NCI-H1092 treated with DMSO at 0.1 percent for 48 hours (cell line): ENCODE data around the gene RRBP1.

Experiments
- DNase-seq: peaks from one replicate; lab custom pipeline; 2025; lab: John Stamatoyannopoulos, UW

Gene RRBP1

GRCh38 chr20:17579369-17580039, 102.5 kb downstream of the RRBP1 start:
- no peak for DNase-seq

DNA sequence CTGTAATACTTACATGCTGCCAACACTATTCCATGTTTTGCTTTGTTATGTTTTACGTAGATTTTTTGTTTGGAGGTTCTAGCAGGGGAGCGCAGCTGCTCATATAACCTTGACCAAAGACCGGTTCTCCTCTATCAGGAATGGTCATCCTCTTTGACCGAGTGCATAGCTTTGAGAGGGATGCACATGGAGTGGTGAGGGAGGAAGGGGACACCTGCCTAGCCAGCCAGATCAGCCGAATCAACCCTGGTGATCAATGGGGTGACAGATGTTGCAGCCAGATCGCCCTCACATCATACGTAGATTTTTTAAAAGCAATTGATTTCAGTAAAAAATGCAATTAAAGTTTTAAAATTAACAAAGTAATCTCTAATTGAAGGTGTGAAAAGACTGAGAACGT, 105.8 kb downstream of the RRBP1 start:
- no peak for DNase-seq

DNA sequence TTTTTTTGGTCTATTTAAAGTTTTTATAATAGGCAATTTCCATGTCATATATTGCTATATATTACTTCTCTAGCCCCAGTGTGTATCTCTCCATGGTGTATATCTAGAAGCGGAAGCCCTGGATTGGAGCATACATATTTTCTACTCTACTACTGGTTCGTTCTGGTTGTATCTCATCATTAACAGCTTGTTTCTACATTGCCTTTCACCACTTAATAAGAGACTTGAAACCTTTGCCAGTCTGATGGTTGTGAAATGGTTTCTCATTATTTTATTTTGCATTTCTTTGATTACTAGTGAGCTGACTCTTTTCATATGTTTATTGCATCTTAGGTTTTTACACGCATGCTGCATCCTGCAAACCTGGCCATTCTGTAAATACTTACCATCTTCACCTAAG, 108.6 kb downstream of the RRBP1 start:
- DNase-seq = no peak

DNA sequence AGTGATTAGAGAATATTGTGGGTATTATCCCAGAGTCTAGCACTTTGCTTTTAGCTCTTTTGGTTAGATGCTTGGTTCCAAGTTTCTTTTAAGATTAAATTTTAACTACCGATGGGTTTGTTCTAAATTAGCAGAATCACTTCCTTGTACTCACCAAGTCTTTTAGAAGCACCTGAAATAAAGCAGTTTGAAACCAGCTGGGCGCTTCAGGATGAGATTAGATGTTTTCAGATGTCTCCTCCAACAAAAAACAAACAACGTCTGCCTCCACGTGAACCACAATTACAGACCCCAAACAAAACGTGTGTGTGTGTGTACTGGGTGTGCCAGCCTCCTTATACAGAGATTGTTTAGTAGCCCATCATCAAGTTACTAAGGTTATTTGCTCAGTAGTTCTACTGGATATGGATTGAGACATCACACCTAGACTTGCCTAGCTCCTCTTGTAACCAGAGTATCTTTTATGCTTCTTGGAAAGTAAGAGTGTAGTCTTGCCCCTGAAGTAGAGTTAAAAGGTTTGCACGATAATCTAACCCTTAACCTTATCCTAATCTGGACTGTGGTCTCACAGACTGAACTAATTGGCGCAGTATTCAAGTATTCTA, 109.9 kb downstream of the RRBP1 start:
- no peak for DNase-seq

DNA sequence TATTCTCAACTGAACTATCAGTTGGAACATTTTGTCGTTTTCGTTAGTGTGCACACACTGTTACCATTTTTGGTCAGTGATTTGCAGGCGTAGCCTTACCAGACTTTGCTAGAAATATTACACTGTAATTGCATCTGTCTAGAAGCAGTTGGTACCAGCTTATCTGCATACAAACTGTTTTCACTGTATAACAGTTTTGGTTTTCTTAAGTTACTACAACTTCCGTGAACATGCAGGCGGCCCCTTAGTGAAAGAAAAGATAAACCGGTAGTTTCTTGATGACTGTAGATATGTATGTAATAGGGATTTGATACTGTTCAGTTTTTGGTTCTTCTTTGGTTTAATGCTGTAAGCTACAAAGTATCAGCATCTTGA, 110.9 kb downstream of the RRBP1 start:
- no peak for DNase-seq

DNA sequence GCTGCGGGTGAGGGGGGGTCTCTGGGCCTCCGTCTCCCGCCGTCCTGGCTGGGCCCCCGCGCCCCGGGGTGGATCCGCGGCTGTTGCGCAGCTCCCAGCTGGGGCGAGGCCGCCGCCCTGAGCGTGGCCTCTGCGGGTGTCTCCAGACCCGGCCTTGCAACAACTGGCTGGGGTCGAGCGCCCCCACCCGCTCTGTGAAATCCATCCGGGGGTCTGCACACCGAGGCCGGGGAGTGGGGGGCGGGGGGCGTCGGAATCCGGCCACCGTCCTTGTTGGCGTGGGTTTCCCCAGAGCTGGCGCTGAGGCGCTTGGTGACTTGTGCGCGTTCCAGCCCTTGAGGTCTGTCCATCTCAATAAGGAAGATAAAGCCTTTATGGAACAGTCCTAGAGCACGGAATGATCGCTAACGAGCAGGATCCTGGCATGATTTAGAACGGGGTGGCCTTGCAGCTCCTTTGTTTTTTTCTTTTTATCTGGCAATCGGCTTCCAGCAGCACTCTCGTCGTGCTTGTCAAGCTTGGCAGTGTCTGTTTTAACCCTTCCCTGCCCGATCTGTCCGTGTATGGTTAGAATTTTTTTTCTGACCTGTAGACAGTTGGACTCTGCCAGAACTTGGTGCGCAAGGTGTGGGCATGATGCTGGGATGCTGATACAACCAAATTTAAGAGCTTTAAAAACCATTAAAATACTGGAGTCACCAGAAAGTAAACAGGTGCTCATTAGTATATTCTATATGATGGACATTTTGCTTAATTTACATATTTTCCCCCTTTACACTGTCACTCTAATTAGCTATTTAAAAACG, 111.5 kb downstream of the RRBP1 start:
- DNase-seq = peak; percentile 68

GRCh38 chr20:17569616-17570346, 112.3 kb downstream of the RRBP1 start, which contains the start of gene DSTN:
DSTN (plus strand) TSS chr20:17570075; CDS start chr20:17570209, 134 bp downstream.
- DNase-seq = peak; percentile 86

DNA sequence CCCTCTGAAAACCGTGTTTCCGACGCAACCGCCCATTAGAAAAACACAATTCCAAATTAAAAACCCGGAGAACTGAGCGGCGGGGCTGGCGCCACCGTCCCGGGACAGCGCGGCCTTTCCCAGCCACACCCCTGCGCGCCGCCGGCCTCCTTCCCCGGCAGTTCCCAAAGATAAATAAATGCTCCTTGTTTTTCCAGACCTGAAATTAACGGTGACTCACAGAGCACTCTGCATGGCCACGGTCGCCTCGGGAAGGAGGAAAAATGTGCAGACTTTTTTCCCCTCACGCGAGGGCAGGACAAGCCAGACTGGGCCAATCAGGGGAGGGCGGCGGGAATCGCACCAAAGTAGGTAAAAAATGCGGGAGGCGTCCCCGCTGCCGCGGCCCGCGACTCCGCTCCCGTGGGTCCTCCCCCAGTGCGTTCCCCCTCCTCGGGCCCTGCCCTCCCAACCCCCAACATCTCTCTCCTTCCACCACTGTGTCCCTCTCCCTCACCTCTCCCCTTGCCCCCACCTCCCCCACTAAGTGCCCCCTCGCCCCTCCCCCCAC, 113.0 kb downstream of the RRBP1 start:
- DNase-seq = peak; percentile 15

DNA sequence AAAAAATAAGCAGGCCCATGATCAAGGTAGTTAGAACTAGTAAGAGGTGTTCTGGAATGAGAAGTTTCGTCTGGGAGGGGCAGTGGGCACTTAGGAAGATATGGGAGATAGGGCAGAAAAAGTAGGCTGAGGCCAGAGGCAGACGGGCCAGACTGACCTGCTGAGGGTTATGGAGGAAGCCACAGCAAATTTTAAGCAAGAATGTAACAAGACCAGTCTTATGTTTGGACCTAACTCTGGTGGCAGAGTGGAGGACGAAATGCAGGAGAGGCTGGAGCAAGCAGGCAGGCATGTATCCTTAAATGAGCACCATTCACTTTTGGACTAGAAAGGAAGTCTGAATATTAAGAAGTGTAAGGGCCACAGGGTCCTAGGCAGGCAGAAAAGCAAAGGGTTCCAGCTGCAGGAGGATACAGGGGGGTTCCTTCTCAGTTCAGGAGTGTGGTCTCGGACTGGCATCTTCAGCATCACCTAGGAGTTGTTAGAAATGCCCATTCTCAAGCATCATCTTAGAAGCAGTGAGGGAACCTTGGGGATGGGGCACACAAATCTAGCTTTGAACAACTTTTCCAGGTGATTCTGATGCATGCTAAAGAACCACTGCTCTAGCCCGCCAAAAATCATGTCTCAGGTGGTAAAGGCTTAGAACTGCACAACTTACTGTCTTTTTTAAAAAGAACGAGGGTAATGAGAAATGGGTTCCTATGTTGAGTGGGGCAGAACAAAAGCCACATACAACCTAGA, 113.8 kb downstream of the RRBP1 start:
- DNase-seq = no peak

- DNase-seq = no peak
Observed at GRCh38 chr20:17566345-17566744, 115.7 kb downstream of the RRBP1 start.

DNA sequence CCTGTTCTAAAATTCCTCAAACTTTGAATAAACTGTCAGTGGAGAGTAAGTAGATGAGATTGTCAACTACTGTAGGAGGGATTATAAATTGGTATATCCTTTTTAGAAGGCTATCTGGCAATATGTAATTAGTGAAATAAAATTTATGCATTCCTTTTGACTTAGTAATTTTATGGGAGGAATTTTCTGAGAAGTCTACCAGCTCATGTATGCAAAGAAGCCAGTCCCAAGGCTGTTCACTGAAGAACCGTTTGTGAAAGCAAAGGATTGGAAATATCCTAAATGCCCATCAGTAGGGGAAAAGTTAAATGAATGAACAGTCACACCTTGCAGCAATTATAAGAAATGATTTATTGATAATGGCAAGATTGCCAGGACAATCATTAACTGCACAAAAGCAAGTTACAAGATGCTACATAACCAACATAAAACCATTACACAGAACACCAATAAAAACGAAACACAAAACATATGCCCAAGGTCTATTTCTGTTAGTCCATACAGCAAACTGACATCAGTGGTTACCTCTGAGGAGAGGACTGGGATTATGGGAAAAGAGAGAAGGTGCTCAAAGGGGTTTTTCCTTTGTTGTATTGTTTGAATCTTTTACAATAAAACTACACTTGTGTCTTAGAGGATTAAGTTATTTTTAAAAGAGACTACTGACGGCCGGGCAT, 116.7 kb downstream of the RRBP1 start:
- DNase-seq = no peak
